Pancreas (tissue), 10 donors: ENCODE results near the gene POU3F4. TPM values are rescaled to one million over a fixed set of nuclear protein-coding genes. Genes with fewer than 3 reads are reported as not detected.

Experiments
- ATAC-seq, 4 donors: fragments of 200-7000 bp; cut with Tn5 transposase; one replicate each; pipeline versions ENCODE4 v1.8.0 to v1.9.1; 2020; ENCODE audit warnings: mild to moderate bottlenecking in 4 of 4, moderate library complexity in 4 of 4
- DNase-seq, 6 donors: peaks; one replicate each; pipeline ENCODE4 v3.0.0-alpha.2; 2020
- FAIRE-seq: peaks from 2 replicates; lab custom pipeline; 2012; peaks lifted over from hg19 to GRCh38; lab: Jason Lieb, UNC
- H3K27ac ChIP-seq, 4 donors: fragments of 200-600 bp; sonication (generic); 1 replicate in 3 of 4; 2 replicates in 1 of 4; pipeline versions ENCODE4 v1.5.0 to v1.8.0; 2020
- H3K27me3 ChIP-seq, 4 donors: fragments of 200-600 bp; one replicate each; pipeline ENCODE4 v1.8.0; 2021
- H3K36me3 ChIP-seq, 3 donors: fragments of 200-600 bp; sonication (generic) in 1 of 3; one replicate each; pipeline versions ENCODE4 v1.5.0 to v1.8.0; 2020 to 2021
- H3K4me1 ChIP-seq, 3 donors: fragments of 200-600 bp; one replicate each; pipeline ENCODE4 v1.8.0; 2021
- H3K4me3 ChIP-seq, 4 donors: fragments of 200-600 bp; sonication (generic) in 2 of 4; one replicate each; pipeline versions ENCODE4 v1.5.0 to v1.8.0; 2020 to 2021
- H3K9me3 ChIP-seq, 4 donors: fragments of 200-600 bp; one replicate each; pipeline ENCODE4 v1.8.0; 2021
- CTCF ChIP-seq, 4 donors: fragments of 200-600 bp; sonication (generic) in 3 of 4; IDR thresholded peaks; one replicate each; pipeline versions ENCODE4 v1.5.0 to v1.8.0; 2021; ENCODE audit warnings: antibody characterized with exemption in 4 of 4
- WGBS, 2 donors: extraction: QIAGEN DNeasy Blood & Tissue Kit; methylation state at CpG; one replicate each; pipeline ENCODE4 v1.1.7; 2013; 5-methylcytosine and 5-hydroxymethylcytosine counted together
- intact Hi-C, 3 donors: fragments of 100-400 bp; cut with DNase I; formaldehyde crosslinking; loops; one replicate each; pipeline versions ENCODE4 v1.11.1 to v1.14.2; 2022
- polyA plus RNA-seq, 2 donors: library from polyadenylated mRNA; stranded (reverse); fragments of 200-250 nt; gene quantifications; one replicate each; pipeline ENCODE4 v1.2.3, GENCODE V29; 2013
- total RNA-seq, 6 donors: library from RNA; stranded (reverse); fragmentation: NEBNext Ultra II Directional in 4 of 6; extraction: Animal tissue kit (Norgen Biotek cat#: 25700) in 4 of 6; gene quantifications; one replicate each; pipeline versions ENCODE4 v1.2.1 to v1.2.4, GENCODE V29; 2021 to 2023
- donor health status: healthy with polysubstance abuse.
- donor health status: DM: no; HTN: no; CAD: no; lungs with moderate emphysema.
- donor health status: DM: no; HTN: no; CAD: no.
- donor health status: control.
- donor health status: control.
- donor health status: Bipolar disorder and iron deficiency.
- donor health status: DM: yes; HTN: yes; CAD: no.
- donor health status: DM: no; HTN: no; CAD: no.
- donor health status: DM: no; HTN: no; CAD: no.
- donor health status: DM: yes; HTN: yes; CAD: no.

Gene POU3F4
- total RNA-seq = not detected
- not detected for polyA plus RNA-seq

DNA sequence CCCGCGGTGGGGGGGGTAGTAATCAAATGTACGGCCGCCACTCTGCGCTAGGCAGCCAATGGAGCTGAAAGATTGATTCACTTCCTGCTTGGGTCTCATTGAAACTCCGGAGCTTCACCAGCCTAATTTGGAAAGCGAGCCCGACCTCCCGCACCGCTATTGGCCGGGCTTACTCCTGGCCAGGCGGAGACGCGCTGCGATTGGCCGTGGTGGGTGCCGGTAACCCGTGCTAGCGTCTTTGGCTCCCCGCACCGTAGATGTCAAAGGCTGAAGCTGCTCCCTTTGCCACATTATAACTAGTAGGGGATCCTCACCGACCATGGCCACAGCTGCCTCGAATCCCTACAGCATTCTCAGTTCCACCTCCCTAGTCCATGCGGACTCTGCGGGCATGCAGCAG lies at the start of gene POU3F4:
Gene POU3F4, plus strand, starts transcription at position 285 of the 400 bp plus-strand sequence. Its CDS starts 35 bp downstream, at position 320.
- TF ChIP-seq CTCF (IDR thresholded peaks at IDR 0.05) = no peak
- no peak within 1 kb of the TSS for H3K27ac ChIP-seq
- intact Hi-C loops = no loop called here
- H3K9me3 ChIP-seq = no peaks in the 10 kb centered on the region
- FAIRE-seq (no peak), DNase-seq (peak in 4 of 6 donors; percentile 14 to 43 (median 21)), ATAC-seq (peak; percentile 50 to 86 (median 68))
- no peaks in the 10 kb centered on the region for H3K4me1 ChIP-seq
- no peaks in the 10 kb centered on the region for H3K36me3 ChIP-seq
- peaks cover 0 to 67% (median 15%) of the 10 kb centered on the region in 4 donors for H3K27me3 ChIP-seq
- 3 to 31% methylated on average over 25 of the region's 25 CpGs for WGBS, 2 donors
- no peak within 1 kb of the TSS for H3K4me3 ChIP-seq

- peaks cover 0 to 35% (median 5%) of the 10 kb centered on the region in 4 donors for H3K27me3 ChIP-seq
- DNase-seq (peak in 1 of 6 donors; percentile 22), ATAC-seq (peak in 2 of 4 donors; percentile 56), FAIRE-seq (no peak)
- no peak overlapping the region for H3K27ac ChIP-seq
- no peak overlapping the region for H3K4me3 ChIP-seq
- H3K9me3 ChIP-seq = no peaks in the 10 kb centered on the region
- H3K4me1 ChIP-seq = no peaks in the 10 kb centered on the region
- intact Hi-C loops = loop anchor here in 1 of 3 donors (5.0 kb wide), 1 partner anchor 163 kb away; no protein-coding TSS in a partner anchor
- TF ChIP-seq CTCF (IDR thresholded peaks at IDR 0.05) = peak; percentile 17 to 49 (median 31)
- no peaks in the 10 kb centered on the region for H3K36me3 ChIP-seq
Observed at GRCh38 chrX:83469551-83469950, 38.5 kb upstream of the POU3F4 start.

DNA sequence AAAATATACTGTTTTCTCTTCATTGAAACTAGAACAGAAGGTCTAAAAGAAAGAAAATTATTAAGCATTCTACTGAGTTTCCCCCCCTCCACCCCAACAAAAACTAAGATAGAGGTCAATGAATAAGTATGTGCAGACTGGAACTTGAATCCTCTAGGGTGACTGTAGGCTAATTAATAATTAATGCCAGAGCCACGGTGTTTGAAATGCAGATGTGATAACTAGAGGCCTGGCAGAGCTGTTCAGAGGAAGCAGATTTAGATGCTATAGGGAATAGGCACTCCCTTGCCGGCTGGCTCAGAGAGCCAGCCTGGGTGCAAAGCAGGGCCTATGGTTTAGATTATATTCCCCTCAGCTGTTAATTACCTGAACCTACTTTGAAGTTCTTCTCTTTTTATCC lies 12.2 kb upstream of the POU3F4 start:
- Histone ChIP-seq H3K27me3 (peaks cover 0 to 25% (median 0%) of the 10 kb centered on the region in 4 donors), H3K9me3 (no peaks in the 10 kb centered on the region), H3K4me1 (no peaks in the 10 kb centered on the region), H3K36me3 (no peaks in the 10 kb centered on the region), H3K27ac (no peak overlapping the region), H3K4me3 (no peak overlapping the region)
- no peak for TF ChIP-seq CTCF (IDR thresholded peaks at IDR 0.05)
- no peak for ATAC-seq
- no peak for FAIRE-seq
- intact Hi-C loops = no loop called here
- no peak for DNase-seq
- WGBS, 2 donors = 11 to 13% methylated on average over 2 of the region's 2 CpGs

- WGBS, 2 donors = 15 to 18% methylated on average over 9 of the region's 9 CpGs
- Histone ChIP-seq H3K4me3 (no peak overlapping the region), H3K36me3 (no peaks in the 10 kb centered on the region), H3K27me3 (peaks cover 0 to 57% (median 2%) of the 10 kb centered on the region in 4 donors), H3K4me1 (no peaks in the 10 kb centered on the region), H3K9me3 (no peaks in the 10 kb centered on the region), H3K27ac (no peak overlapping the region)
- ATAC-seq = no peak
- DNase-seq = no peak
- FAIRE-seq = no peak
- no peak for TF ChIP-seq CTCF (IDR thresholded peaks at IDR 0.05)
- intact Hi-C loops = no loop called here
Observed at GRCh38 chrX:83501003-83501402, 7.1 kb upstream of the POU3F4 start.

DNA sequence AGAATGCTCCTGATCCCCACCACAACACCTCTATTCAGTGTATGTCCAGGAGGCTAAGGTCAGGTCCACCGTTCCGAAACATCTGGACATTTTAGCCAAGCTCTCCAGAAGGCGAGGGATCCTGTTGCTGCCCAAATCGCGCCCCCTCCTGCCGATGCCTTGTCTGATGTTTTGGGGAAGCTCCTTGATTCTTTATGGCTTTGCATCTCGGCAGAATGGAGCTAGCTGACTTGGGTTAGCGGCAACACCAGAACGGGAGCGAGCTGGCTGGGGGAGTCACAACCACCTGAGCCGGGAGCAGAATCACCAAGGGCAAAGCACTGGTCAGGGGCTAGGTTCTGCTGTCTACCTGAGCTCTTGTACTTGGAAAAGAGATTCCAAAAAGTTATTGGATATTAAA lies 6.6 kb upstream of the POU3F4 start:
- intact Hi-C loops = no loop called here
- Histone ChIP-seq H3K4me1 (no peaks in the 10 kb centered on the region), H3K9me3 (no peaks in the 10 kb centered on the region), H3K4me3 (no peak overlapping the region), H3K36me3 (no peaks in the 10 kb centered on the region), H3K27ac (no peak overlapping the region), H3K27me3 (peaks cover 0 to 60% (median 2%) of the 10 kb centered on the region in 4 donors)
- no peak for FAIRE-seq
- 6 to 22% methylated on average over 11 of the region's 11 CpGs for WGBS, 2 donors
- DNase-seq = no peak
- TF ChIP-seq CTCF (IDR thresholded peaks at IDR 0.05) = no peak
- no peak for ATAC-seq
